Activated CD8-positive, alpha-beta memory T cell treated with anti-CD3 and anti-CD28 coated beads, Interleukin-2, amount 50 U/mL, for 24 hours (primary cell): ENCODE data around the gene SRGAP3.

Experiments used
- DNase-seq: peaks from one replicate; pipeline ENCODE4 v3.0.0-alpha.2; 2020; ENCODE audit errors: extremely low read depth

The SRGAP3 gene

GRCh38 chr3:9225268-9225667 lies 24.2 kb downstream of the SRGAP3 start:
- no peak for DNase-seq

GRCh38 chr3:9224490-9224889 lies 25.0 kb downstream of the SRGAP3 start:
- DNase-seq, result no peak

GRCh38 chr3:9223672-9224071 lies 25.8 kb downstream of the SRGAP3 start:
- no peak for DNase-seq

- DNase-seq, result no peak
Observed at GRCh38 chr3:9222956-9223639, 26.3 kb downstream of the SRGAP3 start.

- no peak for DNase-seq
Observed at GRCh38 chr3:9222049-9222448, 27.4 kb downstream of the SRGAP3 start.

- no peak for DNase-seq
Observed at GRCh38 chr3:9218514-9218846, 31.0 kb downstream of the SRGAP3 start.

- no peak for DNase-seq
Observed at GRCh38 chr3:9217784-9218513, 31.5 kb downstream of the SRGAP3 start.

GRCh38 chr3:9216736-9217135 lies 32.7 kb downstream of the SRGAP3 start:
- DNase-seq, result no peak

- no peak for DNase-seq
Observed at GRCh38 chr3:9214599-9214998, 34.8 kb downstream of the SRGAP3 start.

GRCh38 chr3:9214185-9214584 lies 35.3 kb downstream of the SRGAP3 start:
- no peak for DNase-seq

GRCh38 chr3:9213019-9213634 lies 36.3 kb downstream of the SRGAP3 start:
- no peak for DNase-seq

GRCh38 chr3:9211155-9211950 lies 38.1 kb downstream of the SRGAP3 start:
- DNase-seq, result no peak

GRCh38 chr3:9209777-9210176 lies 39.7 kb downstream of the SRGAP3 start:
- no peak for DNase-seq

GRCh38 chr3:9208605-9209152 lies 40.8 kb downstream of the SRGAP3 start:
- DNase-seq, result no peak

- DNase-seq, result no peak
Observed at GRCh38 chr3:9207116-9207763, 42.2 kb downstream of the SRGAP3 start.

GRCh38 chr3:9206287-9206686 lies 43.2 kb downstream of the SRGAP3 start:
- DNase-seq, result no peak

- no peak for DNase-seq
Observed at GRCh38 chr3:9205345-9206143, 43.9 kb downstream of the SRGAP3 start.

- DNase-seq, result no peak
Observed at GRCh38 chr3:9204253-9204992, 45.0 kb downstream of the SRGAP3 start.

GRCh38 chr3:9203317-9203716 lies 46.1 kb downstream of the SRGAP3 start:
- DNase-seq, result no peak

GRCh38 chr3:9202546-9202945 lies 46.9 kb downstream of the SRGAP3 start:
- DNase-seq, result no peak
